Smooth muscle cell (in vitro differentiated cells): ENCODE data around the gene APP. TPM values are rescaled to one million over a fixed set of nuclear protein-coding genes. Genes with fewer than 3 reads are reported as not detected.
"Not testable (repeated sequence)": the region's sequence is repeated elsewhere in the genome, so short reads cannot be mapped to it uniquely, and the experiment has no call there.

Experiments used
- DNase-seq: peaks from one replicate; lab custom pipeline; 2025; ENCODE audit not compliant: unreplicated experiment; lab: John Stamatoyannopoulos, UW
- H2AFZ ChIP-seq: fragments of 200-600 bp; sonication (generic); 2 replicates; pipeline ENCODE4 v1.6.0; 2016; ENCODE audit warnings: antibody characterized with exemption, low read depth, mild to moderate bottlenecking
- H3F3A ChIP-seq: fragments of 200-600 bp; sonication (generic); 2 replicates; pipeline ENCODE4 v1.6.0; 2017; ENCODE audit warnings: antibody characterized with exemption, low read depth
- H3K27ac ChIP-seq: fragments of 200-600 bp; sonication (generic); 2 replicates; pipeline ENCODE4 v1.5.1; 2016; ENCODE audit warnings: low read depth, mild to moderate bottlenecking
- H3K27me3 ChIP-seq: fragments of 200-600 bp; sonication (generic); 2 replicates; pipeline ENCODE4 v1.6.1; 2016; ENCODE audit warnings: low read depth, mild to moderate bottlenecking
- H3K36me3 ChIP-seq: fragments of 200-600 bp; sonication (generic); 2 replicates; pipeline ENCODE4 v1.5.1; 2016; ENCODE audit warnings: low read depth
- H3K4me1 ChIP-seq: fragments of 200-600 bp; sonication (generic); 2 replicates; pipeline ENCODE4 v1.5.1; 2016; ENCODE audit warnings: low read depth
- H3K4me2 ChIP-seq: fragments of 200-600 bp; sonication (generic); 2 replicates; pipeline ENCODE4 v1.6.0; 2016; ENCODE audit warnings: mild to moderate bottlenecking
- H3K4me3 ChIP-seq: fragments of 200-600 bp; sonication (generic); 2 replicates; pipeline ENCODE4 v1.5.1; 2016; ENCODE audit warnings: mild to moderate bottlenecking
- H3K79me2 ChIP-seq: fragments of 200-600 bp; sonication (generic); 2 replicates; pipeline ENCODE4 v1.6.0; 2016; ENCODE audit warnings: low read depth, mild to moderate bottlenecking
- H3K9ac ChIP-seq: fragments of 200-600 bp; sonication (generic); 2 replicates; pipeline ENCODE4 v1.6.0; 2016; ENCODE audit warnings: low read depth
- H3K9me3 ChIP-seq: fragments of 200-600 bp; sonication (generic); replicated peaks from 2 replicates; pipeline ENCODE4 v1.5.1; 2016; ENCODE audit warnings: low read depth
- H4K20me1 ChIP-seq: fragments of 200-600 bp; sonication (generic); 2 replicates; pipeline ENCODE4 v1.6.0; 2016; ENCODE audit warnings: low read depth
- CTCF ChIP-seq: fragments of 200-600 bp; sonication (generic); IDR thresholded peaks from 2 replicates; pipeline ENCODE4 v1.5.1; 2017; ENCODE audit warnings: borderline replicate concordance, mild to moderate bottlenecking, antibody characterized with exemption; ENCODE audit not compliant: insufficient read depth, poor library complexity, severe bottlenecking
- WGBS: methylation state at CpG from one replicate; pipeline ENCODE4 v1.1.7; 2016; ENCODE audit warnings: low lambda C conversion rate; 5-methylcytosine and 5-hydroxymethylcytosine counted together
- polyA plus RNA-seq: library from polyadenylated mRNA; unstranded; fragments of >200 nt; fragmentation: Nextera tagmentation; extraction: Ambion mirVana; gene quantifications from 2 replicates; pipeline ENCODE4 v1.2.1, GENCODE V29; 2016
- total RNA-seq: library from RNA; depleted of rRNA; stranded (reverse); fragments of >200 nt; gene quantifications from 2 replicates; pipeline ENCODE4 v1.2.3, GENCODE V29; 2014

The APP gene
- total and polyA plus RNA-seq, 2 experiments from 2014 or later: 65.3 to 459 TPM

DNA sequence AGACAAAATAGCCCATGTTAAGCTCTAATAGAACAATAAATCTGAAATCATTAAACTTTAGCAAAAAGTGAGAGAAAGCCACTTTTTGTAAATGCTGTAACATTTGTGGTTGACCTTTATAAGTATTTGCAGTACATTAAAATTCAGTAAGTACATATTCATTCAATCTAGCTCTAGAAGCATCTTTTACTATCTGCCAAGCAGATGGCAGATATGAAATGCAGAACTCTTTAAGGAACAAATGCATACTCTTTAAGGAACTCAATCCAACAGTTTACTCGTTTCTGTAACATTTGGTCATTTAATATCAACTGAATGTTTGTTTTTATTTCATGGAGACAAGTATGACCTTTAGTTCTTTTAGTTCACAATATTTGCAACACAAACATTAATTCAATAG lies 150.1 kb downstream of the APP start:
- H3K4me2 ChIP-seq: no peak overlapping the region
- 97% methylated on average over 1 of the region's 1 CpG for WGBS
- no peak overlapping the region for H3K4me3 ChIP-seq
- no peak overlapping the region for H3K27ac ChIP-seq
- no peak overlapping the region for H3K9ac ChIP-seq
- TF ChIP-seq CTCF: no peak
- H3K36me3 ChIP-seq: peaks cover 14% of the 10 kb centered on the region
- H4K20me1 ChIP-seq: peaks cover 81% of the 10 kb centered on the region
- DNase-seq: no peak
- no peaks in the 10 kb centered on the region for H3K27me3 ChIP-seq
- no peaks in the 10 kb centered on the region for H3F3A ChIP-seq
- H3K9me3 ChIP-seq: no peaks in the 10 kb centered on the region
- H3K4me1 ChIP-seq: no peaks in the 10 kb centered on the region
- no peak overlapping the region for H2AFZ ChIP-seq
- H3K79me2 ChIP-seq: peaks cover 35% of the 10 kb centered on the region

- Histone ChIP-seq H3K4me3 (no peak overlapping the region), H3K9me3 (no peaks in the 10 kb centered on the region), H3K36me3 (peaks cover 14% of the 10 kb centered on the region), H3K27me3 (no peaks in the 10 kb centered on the region), H3F3A (no peaks in the 10 kb centered on the region), H3K79me2 (peaks cover 36% of the 10 kb centered on the region), H2AFZ (no peak overlapping the region), H4K20me1 (peaks cover 81% of the 10 kb centered on the region), H3K27ac (no peak overlapping the region), H3K9ac (no peak overlapping the region), H3K4me1 (no peaks in the 10 kb centered on the region), H3K4me2 (no peak overlapping the region)
- no peak for DNase-seq
- 97% methylated on average over 4 of the region's 4 CpGs for WGBS
- no peak for TF ChIP-seq CTCF
Observed at GRCh38 chr21:26020081-26020480, 150.5 kb downstream of the APP start.

GRCh38 chr21:26019236-26019635 lies 151.3 kb downstream of the APP start:
- Histone ChIP-seq H2AFZ (no peak overlapping the region), H3K4me2 (no peak overlapping the region), H3K36me3 (peaks cover 14% of the 10 kb centered on the region), H4K20me1 (peaks cover 81% of the 10 kb centered on the region), H3K27me3 (no peaks in the 10 kb centered on the region), H3K9ac (no peak overlapping the region), H3K4me3 (no peak overlapping the region), H3K9me3 (no peaks in the 10 kb centered on the region), H3K4me1 (no peaks in the 10 kb centered on the region), H3K79me2 (peaks cover 42% of the 10 kb centered on the region), H3K27ac (no peak overlapping the region), H3F3A (no peaks in the 10 kb centered on the region)
- WGBS: 81% methylated on average over 1 of the region's 1 CpG
- DNase-seq: no peak
- no peak for TF ChIP-seq CTCF

- H3K36me3 ChIP-seq: no peaks in the 10 kb centered on the region
- no peak for TF ChIP-seq CTCF
- no peaks in the 10 kb centered on the region for H3K4me1 ChIP-seq
- peaks cover 77% of the 10 kb centered on the region for H4K20me1 ChIP-seq
- no peak overlapping the region for H3K4me3 ChIP-seq
- WGBS: 84% methylated on average over 4 of the region's 4 CpGs
- no peak overlapping the region for H3K9ac ChIP-seq
- no peaks in the 10 kb centered on the region for H3K27me3 ChIP-seq
- H2AFZ ChIP-seq: no peak overlapping the region
- H3K79me2 ChIP-seq: peaks cover 34% of the 10 kb centered on the region
- no peak overlapping the region for H3K4me2 ChIP-seq
- no peak overlapping the region for H3K27ac ChIP-seq
- no peaks in the 10 kb centered on the region for H3K9me3 ChIP-seq
- H3F3A ChIP-seq: no peaks in the 10 kb centered on the region
- DNase-seq: no peak
Observed at GRCh38 chr21:26013970-26014369, 156.6 kb downstream of the APP start.

DNA sequence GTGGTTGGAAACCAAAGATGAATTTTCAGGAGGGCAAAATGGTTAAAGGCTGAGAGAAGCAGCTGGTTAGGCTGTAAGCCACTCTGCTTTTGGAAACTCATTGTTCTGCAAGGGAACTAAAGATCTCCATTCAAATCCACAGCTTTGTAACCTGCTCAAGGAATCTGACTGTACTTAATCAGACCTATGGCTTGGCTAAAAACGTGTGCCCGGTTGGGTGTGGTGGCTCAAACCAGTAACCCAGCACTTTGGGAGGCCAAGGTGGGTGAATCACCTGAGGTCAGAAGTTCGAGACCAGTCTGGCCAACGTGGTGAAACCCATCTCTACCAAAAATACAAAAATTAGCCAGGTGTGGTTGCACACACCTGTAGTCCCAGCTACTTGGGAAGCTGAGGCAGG lies 158.1 kb downstream of the APP start:
- not testable (repeated sequence) for H3K9me3 ChIP-seq, H3K4me2 ChIP-seq, DNase-seq, H3K27ac ChIP-seq, H3K27me3 ChIP-seq, H3K4me1 ChIP-seq, H2AFZ ChIP-seq, H3F3A ChIP-seq, H3K36me3 ChIP-seq, H3K9ac ChIP-seq, H3K4me3 ChIP-seq
- WGBS: 94% methylated on average over 4 of the region's 4 CpGs
- H4K20me1 ChIP-seq: peaks cover 77% of the 10 kb centered on the region
- H3K79me2 ChIP-seq: peaks cover 37% of the 10 kb centered on the region
